DOHH2 (cell line): ENCODE results near the gene PLEKHS1.

Experiments
- H3F3A ChIP-seq: fragments of 200-600 bp; sonication (generic), shearing (Covaris generic); 2 replicates; pipeline ENCODE4 v1.6.0; 2016; ENCODE audit warnings: antibody characterized with exemption, mild to moderate bottlenecking; ENCODE audit not compliant: control insufficient read depth, insufficient read depth
- H3K27ac ChIP-seq: fragments of 200-600 bp; sonication (generic); 2 replicates; pipeline ENCODE4 v1.5.1; 2014; ENCODE audit warnings: low read depth, mild to moderate bottlenecking, low read length, moderate library complexity
- H3K27me3 ChIP-seq: fragments of 200-600 bp; sonication (generic); 2 replicates; pipeline ENCODE4 v1.6.1; 2014; ENCODE audit warnings: mild to moderate bottlenecking, low read length, mixed read lengths; ENCODE audit not compliant: control insufficient read depth
- H3K36me3 ChIP-seq: fragments of 200-600 bp; sonication (generic); 2 replicates; pipeline ENCODE4 v1.6.1; 2014; ENCODE audit warnings: mild to moderate bottlenecking, low read length, moderate library complexity, mixed read lengths; ENCODE audit not compliant: control insufficient read depth
- H3K4me1 ChIP-seq: fragments of 200-600 bp; sonication (generic); 2 replicates; pipeline ENCODE4 v1.6.1; 2014; ENCODE audit warnings: mild to moderate bottlenecking, low read length, mixed read lengths; ENCODE audit not compliant: control insufficient read depth
- H3K4me2 ChIP-seq: fragments of 200-600 bp; sonication (generic); 2 replicates; pipeline ENCODE4 v1.6.0; 2014; ENCODE audit warnings: mild to moderate bottlenecking, low read length, moderate library complexity
- H3K4me3 ChIP-seq: fragments of 200-600 bp; sonication (generic); 2 replicates; pipeline ENCODE4 v1.5.1; 2014; ENCODE audit warnings: mild to moderate bottlenecking, low read length, mixed read lengths
- H3K79me2 ChIP-seq: fragments of 200-600 bp; sonication (generic); 2 replicates; pipeline ENCODE4 v1.6.1; 2014; ENCODE audit warnings: mild to moderate bottlenecking, low read length, mixed read lengths; ENCODE audit not compliant: control insufficient read depth
- H3K9me2 ChIP-seq: fragments of 200-600 bp; sonication (generic); replicated peaks from 2 replicates; pipeline ENCODE4 v1.6.1; 2014; ENCODE audit warnings: mild to moderate bottlenecking, low read length, mixed read lengths; ENCODE audit not compliant: control insufficient read depth
- H3K9me3 ChIP-seq: fragments of 200-600 bp; sonication (generic); 2 replicates; pipeline ENCODE4 v1.6.1; 2014; ENCODE audit warnings: antibody characterized with exemption, low read length, mixed read lengths; ENCODE audit not compliant: control insufficient read depth, insufficient read depth
- H4K20me1 ChIP-seq: fragments of 200-600 bp; sonication (generic); 2 replicates; pipeline ENCODE4 v1.6.0; 2014; ENCODE audit warnings: low read depth, mild to moderate bottlenecking, antibody characterized with exemption, low read length, moderate library complexity; ENCODE audit not compliant: control insufficient read depth, insufficient read depth
- EZH2phosphoT487 ChIP-seq: fragments of 200-600 bp; sonication (generic); IDR thresholded peaks from 2 replicates; pipeline ENCODE4 v1.6.1; 2017; ENCODE audit warnings: borderline replicate concordance, mild to moderate bottlenecking, antibody characterized with exemption, low read length, moderate library complexity, mixed read lengths
- TF ChIP-seq, protein P1 (sequence below): fragments of 200-600 bp; sonication (generic); IDR thresholded peaks from one replicate; pipeline ENCODE4 v1.5.1; 2014; ENCODE audit warnings: antibody characterized with exemption, mild to moderate bottlenecking, low read depth, low read length; ENCODE audit not compliant: poor library complexity, severe bottlenecking

Gene PLEKHS1

DNA sequence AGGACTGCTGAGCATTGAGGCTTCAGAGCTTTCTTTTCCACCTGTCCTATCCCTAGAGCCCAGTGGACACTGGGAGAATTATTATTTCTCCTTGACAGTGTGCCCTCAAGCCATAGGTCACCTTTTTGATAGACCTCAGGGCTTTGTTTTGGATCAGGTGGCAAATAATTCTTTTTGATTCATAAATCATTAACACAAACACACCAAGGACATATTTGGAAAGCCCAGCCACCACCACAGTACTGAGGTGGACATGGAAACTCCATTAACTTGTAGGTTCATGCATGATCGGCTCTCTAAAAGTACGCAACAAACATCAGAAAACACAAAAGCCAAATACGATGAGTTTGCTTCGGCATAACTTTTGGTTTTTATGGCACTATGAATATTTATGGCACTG, 17.8 kb upstream of the PLEKHS1 start:
- Histone ChIP-seq H3K79me2 (no peaks in the 10 kb centered on the region), H3K36me3 (no peaks in the 10 kb centered on the region), H3K27me3 (no peaks in the 10 kb centered on the region), H3K9me3 (no peaks in the 10 kb centered on the region), H4K20me1 (no peaks in the 10 kb centered on the region), H3K27ac (no peak overlapping the region), H3K4me1 (no peaks in the 10 kb centered on the region), H3F3A (no peaks in the 10 kb centered on the region), H3K4me3 (no peak overlapping the region), H3K9me2 (no peaks in the 10 kb centered on the region), H3K4me2 (no peak overlapping the region)
- TF ChIP-seq, protein P1, sequence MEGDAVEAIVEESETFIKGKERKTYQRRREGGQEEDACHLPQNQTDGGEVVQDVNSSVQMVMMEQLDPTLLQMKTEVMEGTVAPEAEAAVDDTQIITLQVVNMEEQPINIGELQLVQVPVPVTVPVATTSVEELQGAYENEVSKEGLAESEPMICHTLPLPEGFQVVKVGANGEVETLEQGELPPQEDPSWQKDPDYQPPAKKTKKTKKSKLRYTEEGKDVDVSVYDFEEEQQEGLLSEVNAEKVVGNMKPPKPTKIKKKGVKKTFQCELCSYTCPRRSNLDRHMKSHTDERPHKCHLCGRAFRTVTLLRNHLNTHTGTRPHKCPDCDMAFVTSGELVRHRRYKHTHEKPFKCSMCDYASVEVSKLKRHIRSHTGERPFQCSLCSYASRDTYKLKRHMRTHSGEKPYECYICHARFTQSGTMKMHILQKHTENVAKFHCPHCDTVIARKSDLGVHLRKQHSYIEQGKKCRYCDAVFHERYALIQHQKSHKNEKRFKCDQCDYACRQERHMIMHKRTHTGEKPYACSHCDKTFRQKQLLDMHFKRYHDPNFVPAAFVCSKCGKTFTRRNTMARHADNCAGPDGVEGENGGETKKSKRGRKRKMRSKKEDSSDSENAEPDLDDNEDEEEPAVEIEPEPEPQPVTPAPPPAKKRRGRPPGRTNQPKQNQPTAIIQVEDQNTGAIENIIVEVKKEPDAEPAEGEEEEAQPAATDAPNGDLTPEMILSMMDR = no peak
- no peak for TF ChIP-seq EZH2phosphoT487

DNA sequence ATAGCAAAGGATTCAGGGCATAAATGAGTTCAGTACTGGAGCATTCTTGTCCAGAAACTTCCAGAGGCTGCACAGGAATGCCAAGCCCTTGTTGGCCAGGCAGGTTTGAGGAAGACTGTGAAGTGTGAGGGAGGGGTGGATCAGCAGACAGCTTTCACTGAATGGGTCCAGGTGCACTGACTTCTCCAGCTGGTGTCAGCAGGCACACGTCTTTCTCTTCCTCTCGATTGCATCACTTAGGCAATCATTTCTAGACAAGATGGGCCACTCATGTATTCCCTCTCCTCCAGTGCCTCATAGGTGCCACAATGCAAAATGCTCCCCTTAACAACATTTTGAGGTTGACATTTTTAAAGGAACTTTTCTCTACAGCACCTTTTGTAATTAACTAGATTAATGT, 15.6 kb upstream of the PLEKHS1 start:
- no peak overlapping the region for H3K4me3 ChIP-seq
- no peak overlapping the region for H3K4me2 ChIP-seq
- H3K9me2 ChIP-seq = no peaks in the 10 kb centered on the region
- TF ChIP-seq, protein P1 = no peak
- no peaks in the 10 kb centered on the region for H3K79me2 ChIP-seq
- no peaks in the 10 kb centered on the region for H3K9me3 ChIP-seq
- H3K36me3 ChIP-seq = no peaks in the 10 kb centered on the region
- H3K27ac ChIP-seq = no peak overlapping the region
- H3K27me3 ChIP-seq = peaks cover 4% of the 10 kb centered on the region
- H4K20me1 ChIP-seq = no peaks in the 10 kb centered on the region
- no peaks in the 10 kb centered on the region for H3F3A ChIP-seq
- no peaks in the 10 kb centered on the region for H3K4me1 ChIP-seq

DNA sequence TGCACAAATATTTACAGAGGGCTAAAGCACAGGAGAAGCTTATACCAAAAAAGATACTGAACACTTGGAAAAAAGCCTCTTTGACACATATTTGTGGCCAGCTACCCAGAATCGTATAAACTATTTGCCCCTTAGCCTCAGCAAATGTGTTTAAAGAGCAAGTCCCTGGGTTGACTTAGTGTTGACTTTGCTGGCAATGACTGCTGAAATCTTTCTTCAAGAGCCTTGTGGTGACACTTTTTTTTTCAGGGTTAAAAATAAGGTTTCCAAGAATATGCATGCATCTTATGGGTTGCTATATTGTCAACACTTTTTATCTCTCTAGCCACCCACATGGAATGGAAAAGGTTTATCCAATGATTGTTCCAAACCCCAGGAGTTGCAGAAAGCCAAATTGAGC, 14.9 kb upstream of the PLEKHS1 start:
- Histone ChIP-seq H3K79me2 (no peaks in the 10 kb centered on the region), H3K9me3 (no peaks in the 10 kb centered on the region), H3K27ac (no peak overlapping the region), H3K36me3 (no peaks in the 10 kb centered on the region), H3K4me1 (no peaks in the 10 kb centered on the region), H3K4me2 (no peak overlapping the region), H4K20me1 (no peaks in the 10 kb centered on the region), H3K4me3 (no peak overlapping the region), H3K9me2 (no peaks in the 10 kb centered on the region), H3K27me3 (peaks cover 4% of the 10 kb centered on the region), H3F3A (no peaks in the 10 kb centered on the region)
- TF ChIP-seq EZH2phosphoT487 = no peak
- TF ChIP-seq, protein P1 = no peak

DNA sequence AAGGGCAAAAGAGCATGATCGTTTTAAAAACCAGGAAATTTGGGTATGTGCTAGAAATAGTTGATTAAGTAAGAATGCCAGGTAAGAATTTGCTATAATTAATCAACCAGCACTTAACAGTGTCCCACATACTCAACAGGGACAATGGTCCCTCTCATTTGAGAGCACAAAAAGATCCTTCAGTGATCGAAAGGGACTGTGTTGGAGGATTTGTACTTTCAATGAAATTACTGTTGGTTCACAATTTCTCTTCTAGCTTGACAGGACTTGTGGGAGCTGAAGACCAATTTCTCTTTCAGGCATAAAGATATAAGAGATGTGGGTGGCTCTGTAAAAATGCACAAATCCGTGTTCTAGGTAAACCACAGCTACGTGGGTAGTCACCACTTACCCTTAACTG, 12.5 kb upstream of the PLEKHS1 start:
- Histone ChIP-seq H3K4me2 (no peak overlapping the region), H3K36me3 (no peaks in the 10 kb centered on the region), H3K9me3 (no peaks in the 10 kb centered on the region), H3F3A (no peaks in the 10 kb centered on the region), H3K4me1 (no peaks in the 10 kb centered on the region), H3K9me2 (no peaks in the 10 kb centered on the region), H3K27me3 (peaks cover 4% of the 10 kb centered on the region), H4K20me1 (no peaks in the 10 kb centered on the region), H3K79me2 (no peaks in the 10 kb centered on the region), H3K27ac (no peak overlapping the region), H3K4me3 (no peak overlapping the region)
- TF ChIP-seq, protein P1 = no peak
- TF ChIP-seq EZH2phosphoT487 = no peak
